ENCODE data around the gene JAG1.

DNA sequence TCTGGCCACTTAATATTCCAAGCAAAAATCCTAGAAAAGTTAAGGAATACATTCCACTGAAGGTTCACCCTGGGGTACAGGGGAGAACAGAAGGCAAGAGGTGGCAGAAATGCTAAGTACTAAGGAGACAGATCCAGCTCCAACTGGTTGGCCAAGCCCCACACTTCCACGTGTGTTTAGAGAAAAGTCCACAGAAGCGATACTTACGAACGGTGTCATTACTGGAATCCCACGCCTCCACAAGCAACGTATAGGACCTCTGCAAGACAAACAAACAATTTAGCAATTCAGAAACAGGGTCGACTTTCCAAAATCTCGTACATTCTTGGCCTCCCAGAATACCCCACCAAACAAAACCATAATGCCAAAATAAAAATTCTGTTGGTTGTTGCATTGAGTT, 10.0 kb downstream of the JAG1 start:
- TF ChIP-seq, protein P1, sequence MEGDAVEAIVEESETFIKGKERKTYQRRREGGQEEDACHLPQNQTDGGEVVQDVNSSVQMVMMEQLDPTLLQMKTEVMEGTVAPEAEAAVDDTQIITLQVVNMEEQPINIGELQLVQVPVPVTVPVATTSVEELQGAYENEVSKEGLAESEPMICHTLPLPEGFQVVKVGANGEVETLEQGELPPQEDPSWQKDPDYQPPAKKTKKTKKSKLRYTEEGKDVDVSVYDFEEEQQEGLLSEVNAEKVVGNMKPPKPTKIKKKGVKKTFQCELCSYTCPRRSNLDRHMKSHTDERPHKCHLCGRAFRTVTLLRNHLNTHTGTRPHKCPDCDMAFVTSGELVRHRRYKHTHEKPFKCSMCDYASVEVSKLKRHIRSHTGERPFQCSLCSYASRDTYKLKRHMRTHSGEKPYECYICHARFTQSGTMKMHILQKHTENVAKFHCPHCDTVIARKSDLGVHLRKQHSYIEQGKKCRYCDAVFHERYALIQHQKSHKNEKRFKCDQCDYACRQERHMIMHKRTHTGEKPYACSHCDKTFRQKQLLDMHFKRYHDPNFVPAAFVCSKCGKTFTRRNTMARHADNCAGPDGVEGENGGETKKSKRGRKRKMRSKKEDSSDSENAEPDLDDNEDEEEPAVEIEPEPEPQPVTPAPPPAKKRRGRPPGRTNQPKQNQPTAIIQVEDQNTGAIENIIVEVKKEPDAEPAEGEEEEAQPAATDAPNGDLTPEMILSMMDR (IDR thresholded peaks at IDR 0.05) = no peak
- no peak for TF ChIP-seq POLR2A (IDR thresholded peaks at IDR 0.05)
